ENCODE results near the gene SYNDIG1L. TPM values are rescaled to one million over a fixed set of nuclear protein-coding genes. Genes with fewer than 3 reads are reported as not detected.

Gene SYNDIG1L
- polyA plus RNA-seq, 1 donor from 2014 or later, result 2.0 TPM

GRCh38 chr14:74417201-74417600 lies 8.8 kb downstream of the SYNDIG1L start:
- no peak overlapping the region for H3K4me3 ChIP-seq (ENCODE audit: low read length)
- H3K27ac ChIP-seq (ENCODE audit: low read length), result no peak overlapping the region
- H3K9me3 ChIP-seq (ENCODE audit: low read length), result no peaks in the 10 kb centered on the region
- H3F3A ChIP-seq (ENCODE audit: insufficient read depth, low read length, poor library complexity, severe bottlenecking), result no peaks in the 10 kb centered on the region
- no peaks in the 10 kb centered on the region for H4K20me1 ChIP-seq (ENCODE audit: insufficient read depth)
- no peaks in the 10 kb centered on the region for H3K36me3 ChIP-seq (ENCODE audit: insufficient read depth, low read length)
- no peak overlapping the region for H3K9ac ChIP-seq (ENCODE audit: low read length)
- no peaks in the 10 kb centered on the region for H3K79me2 ChIP-seq (replicated peaks; ENCODE audit: insufficient read depth, low read length)
- no peak overlapping the region for H3K4me2 ChIP-seq (ENCODE audit: low read length)
- H2AFZ ChIP-seq (ENCODE audit: low read depth, low read length), result no peak overlapping the region
- peaks cover 3% of the 10 kb centered on the region for H3K27me3 ChIP-seq (ENCODE audit: insufficient read depth, low read depth, low read length)
- no peak for TF ChIP-seq MXI1 (conservative IDR thresholded peaks at IDR 0.05; ENCODE audit: poor library complexity, severe bottlenecking)
- no peak for TF ChIP-seq SMC3 (conservative IDR thresholded peaks at IDR 0.05; ENCODE audit: poor library complexity)
- TF ChIP-seq EZH2 (IDR thresholded peaks at IDR 0.05; ENCODE audit: borderline replicate concordance, insufficient read depth, low read length, poor library complexity, severe bottlenecking), result no peak
- TF ChIP-seq CTCF (IDR thresholded peaks at IDR 0.05; ENCODE audit: poor library complexity, severe bottlenecking), result no peak
- TF ChIP-seq POLR2AphosphoS5 (IDR thresholded peaks at IDR 0.05), result no peak
- no peak for TF ChIP-seq EP300 (conservative IDR thresholded peaks at IDR 0.05; ENCODE audit: poor library complexity, severe bottlenecking)
- TF ChIP-seq TAF1 (IDR thresholded peaks at IDR 0.05; ENCODE audit: low read depth), result no peak
- no peak for TF ChIP-seq REST (IDR thresholded peaks at IDR 0.05; ENCODE audit: borderline replicate concordance)
- TF ChIP-seq RAD21 (conservative IDR thresholded peaks at IDR 0.05), result no peak
- H3K9me2 ChIP-seq (ENCODE audit: insufficient read depth, low read length), result no peaks in the 10 kb centered on the region

DNA sequence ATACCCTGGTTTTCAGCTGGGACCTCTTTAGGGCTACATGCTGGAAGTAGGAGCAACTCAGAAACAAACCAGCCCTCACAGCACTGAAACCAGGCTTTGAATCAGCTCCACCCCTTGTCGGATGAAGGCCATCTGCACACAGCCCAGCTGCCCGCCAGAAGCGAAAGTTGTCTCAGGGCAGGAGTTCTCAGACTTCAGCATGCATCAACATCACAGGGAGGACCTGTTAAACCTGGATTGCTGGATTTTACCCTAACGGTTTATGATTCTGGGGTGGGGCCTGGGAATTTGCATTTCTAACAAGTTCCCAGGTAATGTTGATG lies 10.9 kb downstream of the SYNDIG1L start:
- Histone ChIP-seq H3K4me2 (ENCODE audit: low read length) (no peak overlapping the region), H3K9me3 (ENCODE audit: low read length) (no peaks in the 10 kb centered on the region), H3K4me3 (ENCODE audit: low read length) (no peak overlapping the region), H2AFZ (ENCODE audit: low read depth, low read length) (no peak overlapping the region), H3K79me2 (replicated peaks; ENCODE audit: insufficient read depth, low read length) (no peaks in the 10 kb centered on the region), H3K36me3 (ENCODE audit: insufficient read depth, low read length) (no peaks in the 10 kb centered on the region), H3F3A (ENCODE audit: insufficient read depth, low read length, poor library complexity, severe bottlenecking) (no peaks in the 10 kb centered on the region), H4K20me1 (ENCODE audit: insufficient read depth) (no peaks in the 10 kb centered on the region), H3K9ac (ENCODE audit: low read length) (no peak overlapping the region), H3K9me2 (ENCODE audit: insufficient read depth, low read length) (no peaks in the 10 kb centered on the region), H3K27me3 (ENCODE audit: insufficient read depth, low read depth, low read length) (no peaks in the 10 kb centered on the region), H3K27ac (ENCODE audit: low read length) (no peak overlapping the region)
- TF ChIP-seq SMC3 (conservative IDR thresholded peaks at IDR 0.05; ENCODE audit: poor library complexity) (no peak), CTCF (IDR thresholded peaks at IDR 0.05; ENCODE audit: poor library complexity, severe bottlenecking) (no peak), REST (IDR thresholded peaks at IDR 0.05; ENCODE audit: borderline replicate concordance) (no peak)

All from neural cell (in vitro differentiated cells).